Measurements from ENCODE around the gene FGF2.
"Not testable (repeated sequence)": the region's sequence is repeated elsewhere in the genome, so short reads cannot be mapped to it uniquely, and the experiment has no call there.

FGF2 gene

DNA sequence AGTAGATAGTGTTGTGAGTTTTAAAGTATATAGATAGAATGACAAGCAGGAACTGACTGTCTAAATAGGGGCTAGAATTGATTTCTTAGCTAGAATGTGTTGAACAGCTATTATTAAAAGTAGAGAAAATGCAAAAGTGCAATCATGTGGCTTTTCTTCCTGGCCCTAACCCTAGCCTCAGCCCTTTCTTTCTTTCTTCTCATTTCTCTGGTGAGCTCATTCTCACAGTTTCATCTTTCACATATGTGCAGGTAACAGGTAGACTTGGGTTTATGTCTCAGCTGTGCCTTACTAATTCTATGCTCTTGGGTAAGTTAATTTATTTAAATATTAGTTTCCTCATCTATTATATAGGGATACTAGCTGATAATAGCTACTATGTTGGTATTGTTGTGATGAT, 24.9 kb downstream of the FGF2 start:
- DNase-seq = no peak

DNA sequence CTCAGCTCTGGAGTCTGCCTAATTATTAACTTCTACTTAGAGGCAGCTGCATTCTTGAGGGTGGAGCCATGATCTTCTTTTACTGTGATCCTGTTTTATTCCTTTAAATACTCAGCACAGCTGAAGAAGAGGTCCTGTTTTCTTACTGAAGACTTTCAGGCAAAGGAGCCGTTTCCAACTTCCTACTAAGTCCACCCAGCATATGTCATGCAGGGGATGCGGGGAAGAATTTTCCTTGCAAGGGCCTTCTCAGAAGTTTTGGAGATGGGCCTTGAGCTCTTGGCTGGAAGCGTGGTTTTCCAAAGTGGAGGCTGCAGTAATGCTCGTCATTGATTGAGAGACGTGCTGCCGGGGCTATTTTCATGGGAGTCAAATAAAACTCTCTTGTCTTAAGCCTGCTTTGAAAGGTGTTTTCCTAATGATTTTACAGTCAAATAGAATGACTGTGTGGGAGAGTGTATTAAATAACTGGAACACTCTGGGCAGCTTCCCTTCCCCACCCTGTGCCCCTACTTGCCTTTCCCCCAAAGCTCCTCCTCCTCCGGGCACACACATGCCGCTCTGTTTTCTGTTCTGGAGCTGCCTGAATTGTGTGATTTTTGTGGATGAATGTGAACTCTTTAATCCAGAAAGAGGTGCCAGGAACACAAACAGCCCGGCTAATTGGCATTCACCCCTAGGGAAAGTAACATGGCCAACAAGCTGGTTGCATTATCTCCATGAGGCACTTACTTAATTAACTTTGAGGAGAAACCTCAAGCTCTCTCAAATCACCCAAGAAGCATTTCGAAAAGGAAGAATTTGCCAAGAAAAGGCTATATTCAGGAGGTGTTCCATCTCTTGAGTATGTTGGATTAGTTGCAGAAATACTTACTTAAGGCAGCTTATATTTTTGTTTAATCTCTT, 28.1 kb downstream of the FGF2 start:
- no peak for DNase-seq

DNA sequence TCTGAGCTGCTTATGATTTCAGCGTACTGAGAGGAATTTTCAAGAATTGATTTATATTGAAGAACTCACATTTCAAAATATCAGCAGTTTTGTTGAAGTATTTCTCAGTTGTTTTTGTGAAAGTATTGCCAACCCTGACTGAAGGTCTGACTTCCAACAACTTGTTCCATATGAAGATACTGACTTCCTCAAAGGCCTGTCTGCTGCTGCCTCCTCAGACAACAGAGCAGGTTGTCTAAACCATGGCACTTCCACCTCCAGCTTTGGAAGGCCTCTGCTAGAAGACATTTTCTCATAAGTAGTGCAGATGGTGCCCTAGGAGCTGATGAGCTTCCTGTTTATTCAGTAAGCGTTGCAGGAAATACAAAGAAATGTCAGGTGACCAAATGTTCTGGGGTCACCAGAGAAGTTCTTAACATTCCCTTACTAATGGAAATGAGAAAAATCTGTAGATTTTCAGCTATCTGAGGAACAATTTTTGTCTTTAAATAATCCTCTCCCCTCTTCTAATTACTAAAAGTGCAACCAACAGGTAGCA, 28.8 kb downstream of the FGF2 start:
- no peak for DNase-seq

DNA sequence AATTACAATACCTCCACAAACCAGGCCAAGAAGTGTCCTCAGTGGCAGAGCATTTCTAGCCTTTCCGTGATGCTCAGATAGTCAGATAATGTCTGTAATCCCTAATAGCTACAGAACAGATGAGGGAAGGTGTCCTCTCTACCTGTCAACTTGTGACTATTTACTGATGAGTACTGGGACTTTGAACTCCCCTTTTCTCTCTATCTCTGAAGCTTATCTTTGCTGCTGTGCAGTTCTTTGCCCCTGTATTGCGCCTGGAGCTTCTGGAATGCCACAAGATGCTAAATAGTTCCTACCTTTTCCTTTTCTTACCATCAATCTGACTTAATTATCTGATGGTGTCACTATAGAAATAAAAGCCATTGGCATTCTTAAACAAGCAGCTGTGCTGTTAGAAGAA, 30.5 kb downstream of the FGF2 start:
- DNase-seq = no peak

DNA sequence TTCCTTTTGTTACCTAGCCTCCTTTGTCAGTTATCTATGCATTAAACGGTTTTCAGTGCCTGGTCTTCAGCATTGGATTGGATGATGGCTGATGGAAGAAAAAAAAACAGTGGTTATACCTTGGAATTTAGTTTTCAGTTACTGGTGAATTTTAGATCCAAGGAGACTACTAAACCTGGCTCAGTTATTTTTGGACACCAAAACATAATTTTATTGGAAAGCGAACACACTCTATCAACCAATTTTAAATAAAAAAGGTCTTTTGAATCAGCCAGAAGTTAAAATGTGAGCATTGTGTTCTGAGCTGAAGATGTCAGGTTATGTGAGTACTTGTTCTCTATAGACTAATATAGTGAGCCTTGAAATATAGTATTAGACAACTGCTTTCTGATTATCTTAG, 32.1 kb downstream of the FGF2 start:
- no peak for DNase-seq

DNA sequence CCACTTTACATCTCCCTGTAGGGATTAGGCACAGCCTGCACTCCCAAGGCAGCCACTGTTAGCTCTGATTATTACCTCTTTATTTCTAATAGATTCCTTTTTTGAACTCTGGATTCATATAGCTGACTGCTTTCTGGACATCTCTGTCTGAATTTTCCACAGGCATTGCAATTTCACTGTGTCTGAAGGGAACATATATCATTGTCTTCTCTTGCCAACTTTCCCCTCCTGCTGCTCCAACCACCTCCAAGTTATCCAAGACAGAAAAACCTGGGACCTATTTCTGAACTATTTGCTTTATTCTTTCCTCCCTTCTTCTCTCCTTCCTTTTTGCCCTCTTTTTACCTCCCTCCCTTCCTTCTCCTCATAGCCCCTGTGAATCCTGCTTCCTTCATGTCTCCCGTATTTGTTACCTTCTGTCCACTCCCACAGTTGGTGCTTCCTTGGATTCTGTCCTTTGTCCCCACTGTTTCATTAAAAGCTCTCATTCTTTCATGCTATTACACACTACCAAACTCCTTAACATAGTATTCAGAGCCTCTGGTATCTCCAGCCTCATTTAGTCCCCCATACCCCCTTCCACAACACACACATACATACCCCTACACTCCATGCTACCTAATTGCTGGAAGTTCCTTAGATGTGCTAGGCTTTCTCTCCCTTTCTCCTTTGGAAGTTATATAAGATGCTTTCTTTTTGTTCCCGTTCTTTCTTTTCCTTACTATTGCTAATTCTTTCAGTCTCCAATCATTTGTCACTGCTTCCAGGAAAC, 34.7 kb downstream of the FGF2 start:
- no peak for DNase-seq

DNA sequence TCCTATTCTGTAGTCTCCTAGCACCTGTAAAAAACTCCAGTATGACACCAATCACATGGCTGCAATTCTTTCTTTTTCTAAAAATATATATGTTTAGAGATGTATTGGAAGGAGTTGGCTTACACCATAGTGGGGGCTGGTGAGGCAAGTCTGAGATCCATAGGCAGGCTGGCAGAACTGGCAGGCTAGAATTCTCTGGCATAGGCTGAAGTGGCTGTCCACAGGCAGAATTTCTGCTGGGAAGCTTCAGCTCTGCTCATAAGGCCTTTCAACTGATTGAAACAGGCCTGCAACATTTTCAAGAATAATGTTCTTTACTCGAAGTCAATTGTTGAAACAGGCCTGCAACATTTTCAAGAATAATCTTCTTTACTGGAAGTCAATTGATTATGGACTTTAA, 37.0 kb downstream of the FGF2 start:
- no peak for DNase-seq

DNA sequence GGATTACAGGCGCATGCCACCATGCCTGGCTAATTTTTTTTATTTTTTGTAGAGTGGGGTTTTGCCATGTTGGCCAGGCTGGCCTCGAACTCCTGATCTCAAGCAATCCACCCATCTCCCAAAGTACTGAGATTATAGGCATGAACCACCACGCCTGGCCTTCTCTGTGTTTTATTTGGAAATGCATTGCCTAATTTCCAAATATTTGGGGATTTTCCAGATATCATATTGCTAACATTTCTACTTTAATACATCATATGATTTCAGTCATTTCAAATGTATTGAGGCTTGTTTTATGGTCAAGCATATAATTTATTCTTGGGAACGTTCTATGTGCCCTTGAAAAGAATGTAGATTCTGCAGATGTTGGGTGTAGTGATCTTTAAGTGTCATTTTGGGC, 38.8 kb downstream of the FGF2 start:
- no peak for DNase-seq

DNA sequence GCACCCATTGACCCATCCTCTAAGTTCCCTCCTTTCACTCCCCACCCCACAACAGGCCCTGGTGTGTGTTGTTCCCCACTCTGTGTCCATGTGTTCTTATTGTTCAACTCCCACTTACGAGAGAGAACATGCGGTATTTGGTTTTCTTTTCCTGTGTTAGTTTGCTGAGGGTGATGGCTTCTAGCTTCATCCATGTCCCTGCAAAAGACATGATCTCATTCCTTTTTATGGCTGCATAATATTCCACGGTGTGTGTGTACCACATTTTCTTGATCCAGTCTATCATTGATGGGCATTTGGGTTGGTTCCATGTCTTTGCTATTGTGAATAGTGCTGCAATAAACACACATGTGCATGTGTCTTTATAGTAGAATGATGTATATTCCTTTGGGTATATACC, 41.6 kb downstream of the FGF2 start:
- DNase-seq = not testable (repeated sequence)

DNA sequence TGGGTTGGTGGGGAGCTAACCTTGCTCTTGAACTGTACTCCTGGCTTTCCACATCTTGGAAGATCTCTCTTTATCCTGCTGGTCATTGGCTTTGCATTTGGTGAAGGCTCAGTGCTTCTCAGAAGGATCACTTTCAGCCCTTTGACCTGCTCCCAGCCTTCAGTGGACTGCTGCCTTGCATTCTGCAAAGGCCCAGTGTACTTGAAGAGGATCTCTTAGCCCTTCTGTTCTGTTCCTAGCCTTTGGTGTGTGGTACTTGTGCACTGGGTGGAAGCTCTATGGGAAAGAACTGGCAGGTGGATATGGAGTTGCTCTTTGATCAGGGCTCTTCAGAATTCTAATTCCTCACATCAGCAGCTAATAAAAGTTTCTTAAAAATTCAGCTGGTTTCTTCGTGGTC, 46.5 kb downstream of the FGF2 start:
- DNase-seq = no peak

DNA sequence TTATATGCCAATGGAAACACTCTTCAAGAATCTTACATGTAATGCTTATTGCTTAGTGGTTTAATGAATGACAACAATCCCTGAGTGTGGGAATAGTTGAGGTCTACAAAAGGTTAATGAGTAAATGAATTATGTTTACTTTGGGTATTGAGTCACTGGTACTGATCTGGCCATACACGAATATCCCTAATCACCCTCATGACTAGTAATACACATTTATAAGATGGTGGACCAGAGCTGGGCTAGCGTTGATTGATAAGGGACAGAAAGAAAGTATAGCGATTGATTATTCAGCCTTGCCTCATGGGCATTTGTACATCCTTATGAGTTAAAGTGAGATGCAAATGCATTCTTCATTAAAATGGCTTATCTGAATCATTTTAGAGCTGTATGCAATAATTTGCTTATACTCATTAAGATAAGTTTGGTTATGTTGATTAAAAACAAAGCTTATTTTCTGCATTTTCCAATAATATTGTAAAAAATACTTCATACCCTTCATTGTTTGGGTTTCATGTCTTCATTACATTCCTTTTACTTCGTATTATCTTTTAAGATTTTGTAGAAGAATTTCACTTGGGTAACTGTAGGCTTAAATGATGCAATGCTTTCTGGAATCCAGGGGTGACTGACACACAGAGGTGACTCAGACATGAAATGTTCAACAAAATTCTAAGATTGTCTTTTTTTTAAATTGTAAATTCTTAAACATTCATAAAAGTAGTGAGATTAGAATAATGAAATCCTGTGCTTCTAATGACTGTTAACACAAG, 47.4 kb downstream of the FGF2 start:
- DNase-seq = no peak

DNA sequence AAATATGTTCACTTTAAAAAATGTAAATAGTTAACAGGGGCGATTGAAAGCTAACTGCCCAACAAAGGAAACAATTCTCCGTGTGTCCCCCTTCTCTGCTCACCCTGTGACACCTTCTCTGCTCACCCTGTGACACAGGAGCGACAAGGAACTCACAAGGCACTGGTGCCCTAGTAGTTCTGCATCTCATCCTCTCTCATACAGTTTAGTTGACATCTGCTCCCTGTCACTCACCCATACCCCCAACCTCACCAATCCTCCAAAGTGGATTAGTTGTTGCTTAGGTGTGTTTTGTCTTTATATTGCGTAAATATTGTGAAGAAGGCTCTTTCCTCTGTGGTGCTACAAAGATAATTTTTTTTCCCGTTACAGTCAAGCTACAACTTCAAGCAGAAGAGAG, 49.3 kb downstream of the FGF2 start:
- DNase-seq = no peak

DNA sequence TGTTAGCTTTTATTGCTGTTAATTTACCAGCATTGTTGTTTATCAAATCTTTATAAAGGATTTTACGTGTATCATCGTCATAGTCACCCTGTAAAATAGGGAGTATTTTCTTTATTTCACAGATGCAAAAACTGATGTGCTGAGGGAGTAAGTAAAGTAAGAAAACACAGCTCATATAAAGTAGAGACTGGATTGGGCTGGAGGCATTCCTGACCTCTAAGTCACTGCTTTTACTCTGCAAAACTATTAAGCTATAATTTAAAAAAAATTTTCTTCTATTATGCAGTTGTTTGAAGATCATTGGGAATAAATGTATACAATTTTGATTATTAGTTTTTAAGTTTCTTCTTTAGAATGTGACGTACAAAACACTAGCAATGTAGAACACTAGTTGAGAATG, 49.8 kb downstream of the FGF2 start:
- DNase-seq = no peak

DNA sequence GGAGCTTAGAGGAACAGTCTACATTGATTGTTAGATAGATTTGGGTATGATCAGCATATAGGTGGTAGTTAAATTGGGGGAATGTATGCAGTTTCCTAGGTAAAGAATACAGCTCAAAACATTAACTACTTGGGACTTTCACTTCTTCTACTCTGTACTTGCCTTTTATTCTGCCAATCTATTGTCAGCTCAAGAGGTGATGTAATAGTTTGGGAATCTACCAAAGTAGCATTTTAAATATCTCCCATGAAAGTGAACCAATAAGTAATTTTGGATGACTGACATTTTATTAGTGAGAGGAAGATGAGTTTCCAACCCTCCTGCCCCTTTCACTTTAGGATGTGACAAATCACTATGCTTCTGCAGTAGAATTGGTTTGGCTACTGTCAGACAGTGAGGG, 52.4 kb downstream of the FGF2 start:
- no peak for DNase-seq

DNA sequence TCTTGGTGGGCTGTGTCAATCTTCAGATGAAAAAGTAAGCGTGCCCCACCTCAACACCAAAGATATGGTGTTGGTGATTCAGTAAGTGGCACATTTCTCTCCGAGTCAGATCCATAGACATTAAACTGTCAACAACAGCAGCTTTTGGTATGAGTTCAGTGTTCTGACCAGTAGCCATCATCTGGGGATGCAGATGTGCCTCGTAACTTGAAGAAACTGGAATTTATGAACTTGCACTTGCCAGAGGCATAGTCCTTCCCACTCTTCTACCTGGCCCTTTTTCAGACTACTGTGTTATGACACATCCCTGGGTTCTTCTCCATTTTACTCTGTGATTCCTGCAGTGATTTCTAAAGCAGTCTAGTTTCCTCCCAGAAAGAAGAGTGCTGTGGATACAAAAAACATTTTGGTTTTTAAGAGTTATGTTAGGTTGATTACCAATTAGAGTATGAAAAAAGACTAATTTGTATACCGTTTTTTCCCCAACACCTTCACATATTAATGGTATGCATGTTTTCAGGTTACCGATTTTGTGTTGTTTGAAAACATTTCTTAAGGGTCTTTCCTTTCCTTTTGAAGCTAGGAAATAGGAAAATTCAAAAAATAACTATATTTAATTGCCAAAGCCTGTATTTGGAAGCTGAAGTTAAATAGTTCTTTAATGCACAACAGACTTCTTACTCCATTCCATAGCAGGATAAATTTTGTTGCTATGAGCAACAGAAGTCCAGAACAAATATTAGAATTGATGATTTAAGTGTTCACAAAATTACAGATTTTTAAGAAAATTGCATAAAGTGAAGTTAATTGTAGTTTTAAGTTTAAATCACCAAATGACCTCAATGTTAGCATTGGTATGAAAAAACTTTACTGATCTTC, 56.5 kb downstream of the FGF2 start:
- no peak for DNase-seq

DNA sequence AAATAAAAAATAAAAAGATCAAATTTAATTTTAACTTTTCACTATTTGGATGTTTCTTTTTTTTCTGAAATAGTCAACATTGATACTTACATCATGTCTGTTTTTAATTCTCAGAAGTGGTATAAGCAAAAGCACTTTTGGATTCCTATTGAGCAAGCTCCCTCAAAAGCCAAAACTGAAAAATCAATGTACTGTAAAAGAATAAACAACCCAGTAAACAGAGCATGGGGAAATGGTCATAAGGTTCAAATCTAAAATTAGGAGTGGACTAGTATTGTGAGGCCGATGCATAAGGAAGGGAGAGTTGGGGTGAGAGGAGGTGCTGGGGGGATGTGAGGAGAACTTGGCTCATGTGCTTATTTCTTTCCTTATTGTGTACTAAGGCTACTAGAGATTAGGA, 57.9 kb downstream of the FGF2 start:
- no peak for DNase-seq

DNA sequence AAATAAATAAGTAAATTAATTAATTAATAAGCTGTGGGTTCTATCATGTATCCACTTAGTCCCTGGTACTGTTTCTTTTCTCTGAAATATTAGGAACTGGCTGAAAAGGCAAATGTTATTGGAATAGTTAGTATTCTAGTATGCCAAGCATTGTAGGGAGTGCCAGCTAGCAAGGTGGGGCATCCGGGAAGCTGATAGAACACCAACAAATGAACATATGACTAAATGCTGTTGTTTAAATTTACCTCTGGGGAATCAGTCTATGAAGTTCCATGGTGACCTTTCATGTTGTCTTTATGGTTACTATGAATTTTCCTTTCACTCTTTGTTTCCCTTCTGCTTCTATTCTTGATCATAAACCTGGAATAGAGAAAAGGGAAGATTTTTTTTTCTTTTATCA, 63.1 kb downstream of the FGF2 start:
- DNase-seq = no peak

DNA sequence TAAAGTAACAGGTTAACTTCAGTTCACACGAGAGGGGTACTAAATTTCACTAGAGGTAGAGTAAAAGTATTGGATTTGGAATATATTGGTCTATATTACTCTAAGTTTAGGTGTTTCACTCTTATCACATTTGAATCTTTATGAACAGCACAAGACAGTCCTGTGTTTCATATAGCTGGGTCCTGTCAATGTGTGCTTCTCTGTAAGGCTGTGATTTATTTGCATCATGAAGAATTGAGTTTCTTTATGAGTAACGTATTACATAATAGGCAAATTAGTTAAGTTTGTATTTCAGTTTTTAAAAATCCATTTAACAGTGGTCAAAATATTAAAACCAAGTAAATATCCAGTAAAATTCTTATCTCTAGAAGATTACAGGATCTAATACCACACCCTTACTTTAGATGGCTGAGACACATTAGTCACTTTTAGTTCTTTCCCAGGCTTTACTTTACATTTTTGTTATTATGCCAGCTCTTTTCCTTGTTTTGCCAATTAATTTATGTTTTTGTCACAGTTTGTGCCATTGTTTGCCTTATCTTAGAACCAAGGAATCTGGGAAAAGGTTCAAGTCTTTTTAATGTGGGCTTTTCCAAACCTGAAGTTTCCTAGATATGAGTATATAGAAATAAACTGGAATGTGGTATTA, 63.6 kb downstream of the FGF2 start:
- no peak for DNase-seq

DNA sequence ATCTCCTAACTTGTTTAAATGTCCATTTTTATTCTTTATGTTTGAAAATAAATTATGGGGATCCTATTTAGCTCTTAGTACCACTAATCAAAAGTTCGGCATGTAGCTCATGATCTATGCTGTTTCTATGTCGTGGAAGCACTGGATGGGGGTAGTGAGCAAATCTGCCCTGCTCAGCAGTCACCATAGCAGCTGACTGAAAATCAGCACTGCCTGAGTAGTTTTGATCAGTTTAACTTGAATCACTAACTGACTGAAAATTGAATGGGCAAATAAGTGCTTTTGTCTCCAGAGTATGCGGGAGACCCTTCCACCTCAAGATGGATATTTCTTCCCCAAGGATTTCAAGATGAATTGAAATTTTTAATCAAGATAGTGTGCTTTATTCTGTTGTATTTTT, 68.2 kb downstream of the FGF2 start:
- no peak for DNase-seq

DNA sequence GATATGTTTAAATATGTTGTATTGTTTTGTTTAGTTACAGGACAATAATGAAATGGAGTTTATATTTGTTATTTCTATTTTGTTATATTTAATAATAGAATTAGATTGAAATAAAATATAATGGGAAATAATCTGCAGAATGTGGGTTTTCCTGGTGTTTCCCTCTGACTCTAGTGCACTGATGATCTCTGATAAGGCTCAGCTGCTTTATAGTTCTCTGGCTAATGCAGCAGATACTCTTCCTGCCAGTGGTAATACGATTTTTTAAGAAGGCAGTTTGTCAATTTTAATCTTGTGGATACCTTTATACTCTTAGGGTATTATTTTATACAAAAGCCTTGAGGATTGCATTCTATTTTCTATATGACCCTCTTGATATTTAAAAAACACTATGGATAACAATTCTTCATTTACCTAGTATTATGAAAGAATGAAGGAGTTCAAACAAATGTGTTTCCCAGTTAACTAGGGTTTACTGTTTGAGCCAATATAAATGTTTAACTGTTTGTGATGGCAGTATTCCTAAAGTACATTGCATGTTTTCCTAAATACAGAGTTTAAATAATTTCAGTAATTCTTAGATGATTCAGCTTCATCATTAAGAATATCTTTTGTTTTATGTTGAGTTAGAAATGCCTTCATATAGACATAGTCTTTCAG, 68.8 kb downstream of the FGF2 start:
- DNase-seq = no peak

DNA sequence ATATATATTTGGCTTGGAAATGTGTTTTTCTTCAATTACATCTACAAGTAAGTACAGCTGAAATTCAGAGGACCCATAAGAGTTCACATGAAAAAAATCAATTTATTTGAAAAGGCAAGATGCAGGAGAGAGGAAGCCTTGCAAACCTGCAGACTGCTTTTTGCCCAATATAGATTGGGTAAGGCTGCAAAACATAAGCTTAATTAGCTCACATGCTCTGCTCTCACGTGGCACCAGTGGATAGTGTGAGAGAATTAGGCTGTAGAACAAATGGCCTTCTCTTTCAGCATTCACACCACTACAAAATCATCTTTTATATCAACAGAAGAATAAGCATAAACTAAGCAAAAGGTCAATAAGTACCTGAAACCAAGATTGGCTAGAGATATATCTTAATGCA, 69.6 kb downstream of the FGF2 start:
- DNase-seq = no peak
